Measurements from ENCODE around the gene AK5. TPM values are rescaled to one million over a fixed set of nuclear protein-coding genes. Genes with fewer than 3 reads are reported as not detected.

Gene AK5
- polyA plus RNA-seq, 1 donor (not counting 4 experiments of a cell fraction or from before 2014, with no cell fraction given) = 0.30 TPM

- H3K36me3 ChIP-seq (ENCODE audit: control insufficient read depth in 2 of 2, extremely low read depth in 1 of 2, insufficient read depth in 2 of 2, low read length in 2 of 2) = no peaks in the 10 kb centered on the region
- no peaks in the 10 kb centered on the region for H3K79me2 ChIP-seq (ENCODE audit: control insufficient read depth, insufficient read depth, low read length)
- no peaks in the 10 kb centered on the region for H3K9me1 ChIP-seq (ENCODE audit: control insufficient read depth, extremely low read depth, insufficient read depth, low read length)
- no peak for DNase-seq (ENCODE audit: low read depth, low spot score)
- no peak overlapping the region for H3K9ac ChIP-seq (ENCODE audit: control insufficient read depth, extremely low read depth, insufficient read depth, low read length)
- H3K9me3 ChIP-seq (ENCODE audit: control insufficient read depth, low read depth, low read length) = no peaks in the 10 kb centered on the region
- dilution Hi-C loops (cut with MboI; ENCODE audit: extremely low pct_ligation_motif_present, low sequenced_read_pairs) = no loop called here
- H3K4me1 ChIP-seq (ENCODE audit: control insufficient read depth, extremely low read depth, insufficient read depth, low read length) = no peaks in the 10 kb centered on the region
- no peak overlapping the region for H3K27ac ChIP-seq (ENCODE audit: control insufficient read depth, insufficient read depth, low read length)
- no peaks in the 10 kb centered on the region for H4K20me1 ChIP-seq (ENCODE audit: control insufficient read depth, extremely low read depth, insufficient read depth, low read length)
- H3K4me2 ChIP-seq (ENCODE audit: control insufficient read depth, extremely low read depth, insufficient read depth, low read depth, low read length) = no peak overlapping the region
- H3K4me3 ChIP-seq (ENCODE audit: control insufficient read depth in 2 of 3, extremely low read depth in 1 of 3, insufficient read depth in 2 of 3, low read depth in 1 of 3, low read length in 3 of 3) = no peak overlapping the region
- peaks cover 2% of the 10 kb centered on the region for H3K27me3 ChIP-seq (ENCODE audit: control insufficient read depth, extremely low read depth, insufficient read depth, low read length)
- FAIRE-seq = no peak
- TF ChIP-seq EZH2 (IDR thresholded peaks at IDR 0.05; ENCODE audit: low read length) (no peak), CTCF (optimal IDR thresholded peaks at IDR 0.05 in 1 of 3, IDR thresholded peaks at IDR 0.05 in 1 of 3, conservative IDR thresholded peaks at IDR 0.05 in 1 of 3; ENCODE audit: extremely low read depth in 1 of 3, insufficient read depth in 2 of 3, low read length in 3 of 3) (no peak)
- H2AFZ ChIP-seq (ENCODE audit: control insufficient read depth, low read length) = no peak overlapping the region
Measured at GRCh38 chr1:77400781-77401180, 119.0 kb downstream of the AK5 start.

GRCh38 chr1:77401384-77401783 is 119.6 kb downstream of the AK5 start:
- TF ChIP-seq EZH2 (IDR thresholded peaks at IDR 0.05; ENCODE audit: low read length) = no peak
- no peak for TF ChIP-seq CTCF (optimal IDR thresholded peaks at IDR 0.05 in 1 of 3, IDR thresholded peaks at IDR 0.05 in 1 of 3, conservative IDR thresholded peaks at IDR 0.05 in 1 of 3; ENCODE audit: extremely low read depth in 1 of 3, insufficient read depth in 2 of 3, low read length in 3 of 3)
- dilution Hi-C loops (cut with MboI; ENCODE audit: extremely low pct_ligation_motif_present, low sequenced_read_pairs) = no loop called here

More at GRCh38 chr1:77401384-77401783, 119.6 kb downstream of the AK5 start:
- Histone ChIP-seq H3K4me2 (ENCODE audit: control insufficient read depth, extremely low read depth, insufficient read depth, low read depth, low read length) (no peak overlapping the region), H3K4me1 (ENCODE audit: control insufficient read depth, extremely low read depth, insufficient read depth, low read length) (no peaks in the 10 kb centered on the region), H4K20me1 (ENCODE audit: control insufficient read depth, extremely low read depth, insufficient read depth, low read length) (no peaks in the 10 kb centered on the region), H3K9me1 (ENCODE audit: control insufficient read depth, extremely low read depth, insufficient read depth, low read length) (no peaks in the 10 kb centered on the region), H3K4me3 (ENCODE audit: control insufficient read depth in 2 of 3, extremely low read depth in 1 of 3, insufficient read depth in 2 of 3, low read depth in 1 of 3, low read length in 3 of 3) (no peak overlapping the region), H2AFZ (ENCODE audit: control insufficient read depth, low read length) (no peak overlapping the region), H3K79me2 (ENCODE audit: control insufficient read depth, insufficient read depth, low read length) (no peaks in the 10 kb centered on the region), H3K27ac (ENCODE audit: control insufficient read depth, insufficient read depth, low read length) (no peak overlapping the region), H3K9ac (ENCODE audit: control insufficient read depth, extremely low read depth, insufficient read depth, low read length) (no peak overlapping the region), H3K36me3 (ENCODE audit: control insufficient read depth in 2 of 2, extremely low read depth in 1 of 2, insufficient read depth in 2 of 2, low read length in 2 of 2) (no peaks in the 10 kb centered on the region), H3K9me3 (ENCODE audit: control insufficient read depth, low read depth, low read length) (no peaks in the 10 kb centered on the region), H3K27me3 (ENCODE audit: control insufficient read depth, extremely low read depth, insufficient read depth, low read length) (peaks cover 2% of the 10 kb centered on the region)
- DNase-seq (ENCODE audit: low read depth, low spot score) = no peak
- FAIRE-seq = no peak
